ENCODE data around the gene CKS2. TPM values are rescaled to one million over a fixed set of nuclear protein-coding genes. Genes with fewer than 3 reads are reported as not detected.

CKS2 gene
- total RNA-seq, 1 experiment from 2014 or later: 93.8 TPM

GRCh38 chr9:89358376-89358916, 47.5 kb downstream of the CKS2 start:
- CTCF ChIA-PET: no interaction called here
- no peaks in the 10 kb centered on the region for H3K9me3 Mint-ChIP-seq (ENCODE audit: unreplicated experiment)
- H3K27ac Mint-ChIP-seq (ENCODE audit: unreplicated experiment): no peak overlapping the region
- no peaks in the 10 kb centered on the region for H3K9me3 ChIP-seq
- H3K36me3 ChIP-seq (ENCODE audit: control insufficient read depth, insufficient read depth, low read length): no peaks in the 10 kb centered on the region
- intact Hi-C loops (cut with micrococcal nuclease; ENCODE audit: unreplicated experiment): no loop called here
- no peak for DNase-seq
- no peaks in the 10 kb centered on the region for H3K4me1 ChIP-seq
- no peaks in the 10 kb centered on the region for H3K27me3 Mint-ChIP-seq (ENCODE audit: insufficient read depth, unreplicated experiment)
- peaks cover 28% of the 10 kb centered on the region for H3K36me3 Mint-ChIP-seq (ENCODE audit: insufficient read depth, unreplicated experiment)
- H3K27me3 ChIP-seq (replicated peaks; ENCODE audit: control insufficient read depth, insufficient read depth, low read length): no peaks in the 10 kb centered on the region
- no peak for TF ChIP-seq CTCF (IDR thresholded peaks at IDR 0.05; ENCODE audit: insufficient read depth in 1 of 2, low read depth in 1 of 2, low read length in 1 of 2, severe bottlenecking in 1 of 2, unreplicated experiment in 1 of 2)
- H3K4me3 ChIP-seq (ENCODE audit: low read depth, low read length): no peak overlapping the region
- no peak overlapping the region for H3K4me3 Mint-ChIP-seq (ENCODE audit: unreplicated experiment)
- no peaks in the 10 kb centered on the region for H3K4me1 Mint-ChIP-seq (ENCODE audit: low read depth, unreplicated experiment)
- POLR2A ChIA-PET: no interaction called here
- BruUV-seq (replicated peaks): no TSS peak

GRCh38 chr9:89358985-89359384, 48.0 kb downstream of the CKS2 start:
- Histone ChIP-seq H3K4me3 (ENCODE audit: low read depth, low read length) (no peak overlapping the region), H3K27me3 (replicated peaks; ENCODE audit: control insufficient read depth, insufficient read depth, low read length) (no peaks in the 10 kb centered on the region), H3K4me1 (no peaks in the 10 kb centered on the region), H3K9me3 (no peaks in the 10 kb centered on the region), H3K36me3 (ENCODE audit: control insufficient read depth, insufficient read depth, low read length) (no peaks in the 10 kb centered on the region)
- Mint-ChIP-seq H3K36me3 (ENCODE audit: insufficient read depth, unreplicated experiment) (peaks cover 28% of the 10 kb centered on the region), H3K27ac (ENCODE audit: unreplicated experiment) (no peak overlapping the region), H3K4me1 (ENCODE audit: low read depth, unreplicated experiment) (no peaks in the 10 kb centered on the region), H3K4me3 (ENCODE audit: unreplicated experiment) (no peak overlapping the region), H3K27me3 (ENCODE audit: insufficient read depth, unreplicated experiment) (no peaks in the 10 kb centered on the region), H3K9me3 (ENCODE audit: unreplicated experiment) (no peaks in the 10 kb centered on the region)
- no peak for DNase-seq
- intact Hi-C loops (cut with micrococcal nuclease; ENCODE audit: unreplicated experiment): no loop called here
- ChIA-PET POLR2A (no interaction called here), CTCF (no interaction called here)
- TF ChIP-seq CTCF (IDR thresholded peaks at IDR 0.05; ENCODE audit: insufficient read depth in 1 of 2, low read depth in 1 of 2, low read length in 1 of 2, severe bottlenecking in 1 of 2, unreplicated experiment in 1 of 2): no peak
- BruUV-seq (replicated peaks): TSS peak; percentile 47

GRCh38 chr9:89359751-89360261, 48.8 kb downstream of the CKS2 start:
- POLR2A ChIA-PET: interaction anchor here (0.6 kb wide), 1 partner anchor 175 kb away, joined by 3 read pairs; no protein-coding TSS in a partner anchor
- H3K4me3 Mint-ChIP-seq (ENCODE audit: unreplicated experiment): no peak overlapping the region
- intact Hi-C loops (cut with micrococcal nuclease; ENCODE audit: unreplicated experiment): no loop called here
- H3K9me3 Mint-ChIP-seq (ENCODE audit: unreplicated experiment): no peaks in the 10 kb centered on the region
- Histone ChIP-seq H3K4me3 (ENCODE audit: low read depth, low read length) (no peak overlapping the region), H3K36me3 (ENCODE audit: control insufficient read depth, insufficient read depth, low read length) (no peaks in the 10 kb centered on the region), H3K4me1 (no peaks in the 10 kb centered on the region), H3K9me3 (no peaks in the 10 kb centered on the region), H3K27me3 (replicated peaks; ENCODE audit: control insufficient read depth, insufficient read depth, low read length) (no peaks in the 10 kb centered on the region)
- no TSS peak for BruUV-seq (replicated peaks)
- H3K4me1 Mint-ChIP-seq (ENCODE audit: low read depth, unreplicated experiment): no peaks in the 10 kb centered on the region
- peaks cover 28% of the 10 kb centered on the region for H3K36me3 Mint-ChIP-seq (ENCODE audit: insufficient read depth, unreplicated experiment)
- no peak overlapping the region for H3K27ac Mint-ChIP-seq (ENCODE audit: unreplicated experiment)
- no peaks in the 10 kb centered on the region for H3K27me3 Mint-ChIP-seq (ENCODE audit: insufficient read depth, unreplicated experiment)
- TF ChIP-seq CTCF (IDR thresholded peaks at IDR 0.05; ENCODE audit: insufficient read depth in 1 of 2, low read depth in 1 of 2, low read length in 1 of 2, severe bottlenecking in 1 of 2, unreplicated experiment in 1 of 2): no peak
- DNase-seq: no peak
- CTCF ChIA-PET: no interaction called here

All from Caco-2 (cell line).